Measurements from ENCODE around the gene ZNF732.
"Not testable (repeated sequence)": the region's sequence is repeated elsewhere in the genome, so short reads cannot be mapped to it uniquely, and the experiment has no call there.

ZNF732 gene

DNA sequence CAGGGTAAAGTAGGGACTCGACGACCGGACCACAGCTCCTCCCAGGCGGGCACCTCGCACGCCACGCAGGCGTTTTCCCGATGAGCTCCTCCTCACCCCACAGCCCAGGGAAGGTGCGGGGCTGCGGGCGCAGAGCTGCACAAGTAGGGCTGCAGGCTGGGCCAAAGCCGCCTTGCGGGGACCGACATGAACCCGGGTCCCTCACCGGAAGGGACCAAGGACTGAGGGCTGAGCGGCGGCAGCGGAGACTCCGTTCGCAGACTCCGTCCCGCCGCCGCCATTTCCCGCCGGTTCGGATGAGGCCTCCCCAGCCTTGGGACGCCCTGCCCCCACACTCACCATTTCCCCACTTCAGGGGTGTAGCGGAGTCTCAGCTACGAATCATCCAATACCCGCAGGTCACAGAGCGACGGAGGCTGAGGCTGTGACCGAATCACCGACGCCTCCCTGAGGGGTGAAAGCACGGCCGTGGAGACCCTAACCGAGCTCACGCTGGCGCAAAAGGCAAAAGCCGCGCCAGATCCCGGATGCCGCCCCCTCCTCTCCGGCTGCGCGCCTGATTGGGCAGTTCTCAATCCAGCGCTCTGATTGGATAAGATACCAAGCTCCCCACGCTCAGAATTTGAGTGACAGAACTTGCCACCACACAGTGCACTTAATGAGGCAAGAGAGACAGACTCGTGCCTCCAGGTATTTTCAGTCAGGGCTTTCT lies at the start of gene ZNF732:
Gene ZNF732, minus strand, starts transcription at position 506 of the 712 bp plus-strand sequence. Its CDS starts 164 bp downstream, at position 342.
- in situ Hi-C loops (cut with MboI; ENCODE audit: low sequenced_read_pairs): no loop called here

DNA sequence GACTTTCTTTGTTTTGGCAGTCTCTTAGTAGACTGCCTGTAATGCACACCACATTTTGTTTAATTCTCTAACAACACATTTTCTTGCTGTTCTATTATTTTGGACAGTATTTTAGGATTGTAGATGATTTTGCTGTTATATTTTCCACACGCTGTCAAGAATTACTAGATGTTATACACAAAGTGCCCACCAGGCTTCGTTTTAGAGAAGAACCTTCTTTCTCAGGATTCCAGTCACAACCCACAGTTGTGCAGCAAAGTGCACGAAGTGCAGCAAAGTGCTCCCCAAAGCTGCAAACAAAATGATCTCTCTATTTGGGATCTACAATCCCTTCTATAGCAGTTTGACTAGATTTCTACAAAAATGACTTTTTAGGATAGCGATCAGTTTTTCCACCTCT lies 34.7 kb upstream of the ZNF732 start:
- in situ Hi-C loops (cut with MboI; ENCODE audit: low sequenced_read_pairs): no loop called here

DNA sequence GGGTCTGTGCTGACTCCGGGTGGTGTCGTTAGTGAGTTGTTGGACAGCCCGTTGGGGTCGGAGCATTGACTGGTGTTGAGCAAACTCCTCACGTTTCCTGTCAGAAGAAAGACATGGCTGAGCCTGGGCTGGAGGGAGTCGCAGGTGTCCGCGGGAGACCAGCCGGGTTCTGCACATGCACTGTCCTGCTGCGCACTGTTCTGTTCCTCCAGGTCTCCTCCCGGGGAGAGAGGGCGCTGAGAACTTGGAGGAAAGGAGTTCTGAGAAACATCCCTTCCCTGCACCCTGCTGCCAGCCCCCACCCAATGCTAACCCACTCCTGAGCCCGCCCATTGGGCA lies 33.5 kb upstream of the ZNF732 start:
- in situ Hi-C loops (cut with MboI; ENCODE audit: low sequenced_read_pairs): no loop called here

DNA sequence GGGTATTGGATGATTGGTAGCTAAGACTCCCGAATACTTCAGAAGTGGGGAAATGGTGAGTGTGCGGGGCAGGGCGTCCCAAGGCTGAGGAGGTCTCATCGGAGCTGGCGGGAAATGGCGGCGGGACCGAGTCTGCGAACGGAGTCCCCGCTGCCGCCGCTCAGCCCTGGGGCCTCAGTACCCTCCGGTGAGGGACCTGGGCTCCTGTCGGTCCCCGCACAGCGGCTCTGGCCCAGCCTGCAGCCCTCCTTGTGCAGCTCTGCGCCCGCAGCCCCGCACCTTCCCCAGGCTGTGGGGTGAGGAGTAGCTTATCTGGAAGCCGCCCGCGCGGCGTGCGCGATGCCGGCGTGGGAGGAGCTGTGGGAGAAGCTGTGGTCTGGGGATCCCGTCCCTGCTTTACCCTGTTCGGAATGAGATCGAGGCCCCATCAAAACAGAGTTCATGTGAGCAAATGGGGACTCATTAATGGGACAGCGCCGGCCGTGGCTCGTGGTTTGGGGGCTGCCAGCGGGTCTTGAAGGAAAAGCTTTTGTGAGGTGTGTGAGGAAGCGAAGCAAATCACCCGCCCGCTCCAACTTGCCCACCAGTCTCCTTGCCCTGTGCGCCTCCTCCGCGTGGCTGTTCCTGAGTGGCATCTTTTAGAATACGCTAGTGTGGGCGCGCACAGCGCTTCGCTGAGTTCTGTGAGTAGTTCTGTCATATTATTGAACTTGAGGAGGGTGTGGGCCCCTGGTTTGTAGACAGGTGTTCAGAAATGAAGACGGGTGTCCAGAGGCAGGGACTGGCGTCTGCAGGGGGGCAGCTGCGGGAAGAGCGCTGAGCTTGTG lies 32.9 kb upstream of the ZNF732 start:
- in situ Hi-C loops (cut with MboI; ENCODE audit: low sequenced_read_pairs): no loop called here

DNA sequence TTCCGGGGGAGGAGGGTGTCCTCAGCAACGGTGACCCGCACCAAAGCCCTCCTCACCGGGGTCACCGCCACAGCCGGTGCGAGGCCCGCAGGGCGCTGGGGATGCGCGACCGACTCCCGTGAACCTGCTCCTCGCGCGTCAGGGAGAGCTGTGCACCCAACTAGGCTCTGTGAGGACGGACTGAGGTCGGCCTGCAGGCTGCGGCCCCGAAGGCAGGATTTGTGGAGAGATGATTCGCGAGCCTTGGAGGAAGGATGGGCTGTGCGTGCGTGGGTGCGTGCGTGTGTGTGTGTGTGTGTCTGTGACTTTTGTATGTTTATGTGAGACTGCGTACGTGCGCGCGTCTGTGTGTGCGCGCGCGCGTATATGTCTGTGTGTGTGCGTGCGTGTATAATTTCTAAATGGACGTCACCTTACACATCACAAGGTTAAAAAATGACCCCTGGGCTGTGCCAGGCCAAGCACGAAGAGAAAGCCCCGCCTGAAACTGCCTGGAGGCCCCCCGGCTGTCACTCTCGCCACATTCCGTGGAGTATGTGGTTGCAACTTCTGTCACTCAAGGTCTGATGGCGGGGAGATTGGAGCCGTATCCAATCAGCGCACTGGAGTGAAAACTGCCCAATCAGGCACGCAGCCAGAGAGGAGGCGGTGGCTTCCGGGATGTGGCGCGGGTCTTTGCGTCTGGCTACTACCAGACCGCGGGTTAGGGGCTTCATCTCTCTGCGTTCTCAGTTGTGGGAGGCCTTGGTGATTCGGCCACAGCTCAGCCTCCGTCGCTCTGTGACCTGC lies 32.1 kb upstream of the ZNF732 start, which contains the start of gene ZNF141:
Gene ZNF141, plus strand, starts transcription at position 672 of the 789 bp plus-strand sequence. CDS start 170 bp downstream, outside the sequence.
- in situ Hi-C loops (cut with MboI; ENCODE audit: low sequenced_read_pairs): no loop called here

DNA sequence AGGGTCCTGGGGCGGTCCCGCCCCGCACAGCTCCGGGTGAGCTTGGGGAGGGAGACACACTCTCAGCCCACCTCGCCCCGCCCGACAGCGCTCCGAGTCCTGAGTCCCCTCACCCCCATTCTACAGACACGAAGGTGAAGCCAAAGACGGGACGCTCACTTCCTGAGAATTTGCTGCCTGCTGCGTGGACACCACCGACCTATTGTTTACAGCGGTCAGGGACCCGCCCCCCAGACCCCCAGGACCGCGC lies 31.5 kb upstream of the ZNF732 start:
- in situ Hi-C loops (cut with MboI; ENCODE audit: low sequenced_read_pairs): no loop called here

DNA sequence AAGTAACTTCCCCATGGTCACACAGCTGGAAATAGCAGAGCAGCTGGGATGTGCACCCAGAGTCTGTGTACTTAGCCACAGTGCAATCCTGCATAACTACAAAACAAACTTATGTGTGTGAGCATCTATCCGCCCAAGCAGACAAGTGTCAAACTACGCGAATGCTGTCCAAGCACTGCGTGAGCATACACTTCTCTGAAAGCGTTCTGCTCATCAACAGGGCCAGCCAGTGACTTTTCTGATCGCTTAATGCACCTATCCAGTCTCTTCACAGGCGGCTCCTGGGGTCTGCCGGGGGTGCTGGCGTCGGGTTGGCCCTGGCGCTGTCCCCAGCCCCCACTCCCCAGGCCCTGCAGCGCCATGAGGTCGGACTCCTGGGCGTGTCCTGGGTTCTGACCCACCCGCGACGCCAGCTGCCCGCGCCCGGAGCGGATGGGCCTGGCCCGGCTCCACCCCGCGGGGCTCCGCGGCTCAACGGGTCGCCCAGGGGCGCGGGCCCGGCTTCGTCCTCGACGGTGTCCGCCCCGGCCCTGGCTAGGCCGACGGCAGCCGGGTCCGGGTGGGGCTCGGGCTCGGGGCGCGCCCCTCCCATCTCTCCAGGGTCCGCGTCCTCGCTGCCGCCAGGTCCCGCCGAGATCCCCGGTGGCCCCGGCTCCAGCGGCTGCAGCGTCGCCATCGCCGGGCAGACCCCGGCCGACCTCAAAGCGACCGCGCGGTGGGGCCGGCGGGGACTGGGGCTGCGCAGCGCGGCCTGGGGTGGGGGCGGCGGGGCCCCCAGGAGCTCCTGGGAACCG lies 31.0 kb upstream of the ZNF732 start:
- in situ Hi-C loops (cut with MboI; ENCODE audit: low sequenced_read_pairs): no loop called here

DNA sequence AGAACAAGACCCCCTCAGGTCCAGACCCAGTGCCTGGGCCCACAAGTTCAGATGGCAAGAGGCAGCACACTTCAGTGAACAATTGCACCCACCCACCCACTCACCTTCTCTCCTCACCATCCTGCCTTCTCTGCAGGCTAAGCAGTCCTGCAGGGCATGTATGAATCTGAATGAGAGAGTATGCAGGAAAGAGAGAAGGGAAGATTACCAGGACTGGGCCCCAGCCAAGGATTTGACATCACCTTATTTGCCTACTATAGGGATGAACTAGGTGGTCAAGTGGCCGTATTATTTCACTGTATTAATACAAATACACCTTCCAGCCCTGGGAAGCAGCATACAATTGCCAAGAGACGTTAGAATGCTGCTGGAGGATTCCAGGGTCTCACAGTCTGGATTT lies 30.2 kb upstream of the ZNF732 start:
- in situ Hi-C loops (cut with MboI; ENCODE audit: low sequenced_read_pairs): no loop called here

DNA sequence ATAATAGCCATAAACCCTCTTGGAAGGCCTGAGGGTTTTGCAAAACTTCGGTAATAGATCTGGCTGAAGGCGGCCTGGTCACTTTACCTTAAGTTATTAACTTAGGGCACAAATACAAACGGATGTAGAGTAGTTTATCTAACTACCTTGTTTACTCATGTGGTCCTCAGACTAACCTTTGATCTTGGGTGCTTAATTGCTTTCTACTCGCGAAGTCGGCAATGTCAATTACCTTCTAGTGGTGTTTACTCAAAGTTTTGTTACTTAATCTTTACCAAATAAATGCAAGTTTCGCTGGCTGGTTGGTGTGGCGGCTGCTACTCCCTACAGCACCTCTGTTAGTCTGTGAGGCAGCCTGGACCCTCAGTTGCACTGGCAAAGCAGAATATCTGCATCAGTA lies 23.5 kb upstream of the ZNF732 start:
- in situ Hi-C loops (cut with MboI; ENCODE audit: low sequenced_read_pairs): no loop called here

DNA sequence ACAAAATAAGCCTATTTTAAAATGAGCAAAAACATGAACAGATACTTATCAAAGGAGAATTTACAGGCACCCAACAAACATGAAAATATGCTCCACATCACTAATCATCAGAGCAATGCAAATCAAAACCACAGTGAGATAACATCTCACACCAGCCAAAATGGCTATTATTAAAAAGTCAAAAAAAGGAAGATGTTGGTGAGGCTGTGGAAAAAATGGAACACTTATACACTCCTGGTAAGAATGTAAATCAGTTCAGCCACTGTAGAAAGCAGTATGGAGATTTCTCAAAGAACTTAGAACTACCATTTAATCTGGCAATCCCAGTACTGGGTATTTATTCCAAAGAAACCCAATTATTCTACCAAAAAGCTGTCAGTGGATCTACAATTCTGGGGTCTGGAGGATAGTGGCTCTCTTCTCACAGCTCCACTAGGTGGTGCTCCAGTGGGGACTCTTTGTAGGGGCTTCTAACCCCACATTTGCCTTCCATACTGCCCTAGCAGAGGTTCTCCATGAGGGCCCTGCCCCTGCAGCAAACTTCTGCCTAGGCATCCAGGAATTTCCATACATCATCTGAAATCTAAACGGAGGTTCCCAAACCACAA lies 9.1 kb upstream of the ZNF732 start:
- in situ Hi-C loops (cut with MboI; ENCODE audit: low sequenced_read_pairs): no loop called here

DNA sequence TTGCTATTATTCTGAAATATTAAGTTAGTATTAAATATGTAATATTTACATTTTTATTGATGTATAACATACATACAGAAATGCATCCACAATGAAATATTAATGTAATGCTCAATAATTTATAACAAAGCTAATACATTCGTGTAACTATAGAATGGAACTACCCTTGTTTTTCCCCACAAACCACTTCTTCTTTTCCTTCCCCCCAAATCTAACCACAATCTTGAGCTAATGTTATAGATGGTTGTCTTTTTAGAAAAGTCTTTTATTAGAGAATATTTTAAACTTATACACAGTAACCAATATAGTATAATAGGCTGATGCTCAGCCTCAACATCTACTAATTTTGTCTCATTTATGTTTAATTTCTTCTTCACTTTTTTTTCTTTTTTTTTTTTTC lies 4.5 kb upstream of the ZNF732 start:
- in situ Hi-C loops (cut with MboI; ENCODE audit: low sequenced_read_pairs): no loop called here

DNA sequence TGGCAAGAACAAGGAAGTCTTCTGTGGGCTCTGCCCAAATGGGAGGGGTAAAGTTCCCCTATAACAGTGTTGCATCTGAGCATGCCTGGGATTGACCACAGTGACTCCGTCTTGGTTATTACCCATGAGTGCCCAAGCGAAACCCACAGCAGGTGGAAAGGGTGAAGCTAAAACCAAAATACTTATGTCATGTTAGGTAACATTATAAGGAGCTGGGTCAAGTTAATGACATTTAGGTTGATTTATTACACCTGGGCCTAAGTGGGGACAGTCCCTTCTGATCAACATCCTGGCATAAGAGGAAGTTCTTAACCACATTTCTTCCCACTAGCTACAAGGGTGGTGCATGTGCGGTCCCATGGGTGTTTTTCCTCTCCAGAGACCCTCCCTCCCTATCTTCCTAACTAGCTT lies 1.3 kb upstream of the ZNF732 start:
- in situ Hi-C loops (cut with MboI; ENCODE audit: low sequenced_read_pairs): no loop called here

DNA sequence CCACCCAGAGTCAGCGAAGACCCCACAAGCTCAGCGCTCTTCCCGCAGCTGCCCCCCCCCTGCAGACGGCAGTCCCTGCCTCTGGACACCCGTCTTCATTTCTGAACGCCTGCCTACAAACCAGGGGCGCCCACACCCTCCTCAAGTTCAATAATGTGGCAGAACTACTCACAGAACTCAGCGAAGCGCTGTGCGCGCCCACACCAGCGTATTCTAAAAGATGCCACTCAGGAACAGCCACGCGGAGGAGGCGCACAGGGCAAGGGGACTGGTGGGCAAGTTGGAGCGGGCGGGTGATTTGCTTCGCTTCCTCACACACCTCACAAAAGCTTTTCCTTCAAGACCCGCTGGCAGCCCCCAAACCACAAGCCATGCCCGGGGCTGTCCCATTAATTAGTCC lies 758 bp downstream of the ZNF732 start:
- in situ Hi-C loops (cut with MboI; ENCODE audit: low sequenced_read_pairs): not testable (repeated sequence)

DNA sequence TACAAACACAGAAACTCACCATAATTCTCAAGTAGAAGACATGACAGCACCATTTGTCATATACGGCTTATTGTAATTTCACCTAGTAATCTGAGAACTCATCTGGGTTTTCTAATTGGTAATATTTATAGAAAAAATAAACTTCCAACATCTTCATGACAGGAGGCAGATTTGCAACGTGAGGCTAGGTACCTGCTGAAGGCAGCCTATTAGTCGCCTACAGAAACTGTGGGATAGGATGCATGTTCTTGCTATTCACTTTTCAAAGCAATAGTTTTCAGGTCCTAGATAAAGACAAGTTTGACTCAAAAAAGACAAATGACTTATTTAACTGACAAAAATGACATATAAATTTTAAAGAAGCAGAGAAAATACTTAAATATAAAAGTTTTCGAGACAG lies 2.9 kb downstream of the ZNF732 start:
- in situ Hi-C loops (cut with MboI; ENCODE audit: low sequenced_read_pairs): no loop called here

DNA sequence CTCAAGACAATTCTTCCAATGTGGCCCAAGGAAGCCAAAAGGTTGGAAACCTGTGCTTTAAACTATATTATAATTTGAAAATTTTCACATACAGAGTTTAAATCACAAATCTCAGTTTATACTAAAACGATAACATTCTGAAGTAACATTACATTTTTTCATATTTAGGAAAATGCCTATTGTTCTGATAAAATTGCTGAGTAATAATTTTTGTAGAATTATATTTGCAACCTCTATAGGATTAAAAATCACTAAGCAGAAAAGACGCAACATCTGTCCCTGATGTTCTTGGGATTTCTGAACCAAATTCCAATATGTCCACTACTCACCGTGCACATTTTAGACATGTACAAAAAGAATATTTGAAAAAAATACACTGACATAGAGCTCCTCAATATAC lies 10.5 kb downstream of the ZNF732 start:
- in situ Hi-C loops (cut with MboI; ENCODE audit: low sequenced_read_pairs): no loop called here

DNA sequence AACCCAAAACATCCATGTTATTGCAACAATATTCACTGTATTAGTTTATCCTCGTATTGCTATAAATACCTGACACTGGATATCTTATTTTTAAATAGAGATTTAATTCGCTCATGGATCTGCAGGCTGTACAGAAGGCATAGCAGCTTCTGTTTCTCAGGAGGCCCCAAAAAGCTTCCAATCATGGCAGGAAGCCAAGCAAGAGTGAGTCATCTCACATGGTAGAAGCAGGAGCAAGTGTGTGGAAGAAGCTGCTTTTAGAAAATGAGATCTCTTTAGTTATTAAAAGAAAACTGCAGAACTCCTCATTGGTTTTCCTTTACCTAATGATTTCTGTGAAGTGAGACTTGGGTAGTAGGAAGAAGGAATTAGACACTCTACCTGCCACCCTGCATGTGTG lies 16.4 kb downstream of the ZNF732 start:
- in situ Hi-C loops (cut with MboI; ENCODE audit: low sequenced_read_pairs): no loop called here

DNA sequence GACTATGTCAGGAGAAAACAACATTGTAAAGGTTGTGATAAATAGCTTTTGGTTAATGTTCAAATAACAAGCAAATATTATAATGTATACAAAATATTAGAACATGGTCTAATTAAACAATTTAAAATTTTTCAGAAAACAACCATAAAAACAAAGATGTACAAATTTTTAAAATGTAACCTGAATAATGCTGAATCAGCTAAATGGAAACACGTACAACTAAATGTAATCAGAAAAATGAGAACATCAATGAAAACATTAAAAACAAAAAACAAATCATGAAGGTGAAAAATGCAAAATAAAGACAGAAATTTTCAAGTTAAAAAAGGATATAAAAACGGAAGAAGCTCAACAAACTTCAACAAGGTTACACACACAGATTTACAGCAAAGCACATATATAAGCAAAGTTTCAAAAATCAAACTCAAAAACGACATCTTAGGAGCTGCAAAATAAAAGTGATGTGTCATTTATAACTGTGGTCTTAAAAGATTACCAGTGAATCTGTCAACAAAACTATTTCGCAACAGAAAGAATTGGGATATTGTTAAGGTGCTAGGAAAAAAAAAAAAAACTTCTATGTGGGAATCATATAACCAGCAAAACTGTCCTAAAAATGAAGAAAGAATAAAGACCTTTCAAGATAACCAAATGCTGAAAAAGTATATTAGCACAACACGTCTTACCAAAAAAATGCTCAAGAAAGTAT lies 31.8 kb downstream of the ZNF732 start:
- in situ Hi-C loops (cut with MboI; ENCODE audit: low sequenced_read_pairs): no loop called here

DNA sequence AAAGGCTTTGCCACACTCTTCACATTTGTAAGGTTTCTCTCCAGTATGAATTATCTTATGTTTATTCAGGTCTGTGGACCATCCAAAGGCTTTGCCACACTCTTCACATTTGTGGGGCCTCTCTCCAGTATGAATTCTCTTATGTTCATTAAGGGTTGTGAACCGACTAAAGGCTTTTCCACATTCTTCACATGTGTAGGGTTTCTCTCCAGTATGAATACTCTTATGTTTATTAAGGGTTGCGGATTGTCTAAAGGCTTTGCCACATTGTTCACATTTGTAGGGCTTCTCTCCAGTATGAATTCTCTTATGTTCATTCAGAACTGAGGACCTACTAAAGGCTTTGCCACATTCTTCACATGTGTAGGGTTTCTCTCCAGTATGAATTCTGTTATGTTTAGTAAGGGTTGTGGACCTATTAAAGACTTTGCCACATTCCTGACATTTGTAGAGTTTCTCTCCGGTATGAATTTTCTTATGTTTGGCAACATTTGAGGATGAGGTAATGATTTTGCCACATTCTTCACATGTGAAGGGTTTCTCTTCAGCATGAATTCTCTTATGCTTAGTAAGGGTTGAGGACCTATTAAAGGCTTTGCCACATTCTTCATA lies 33.7 kb downstream of the ZNF732 start:
- in situ Hi-C loops (cut with MboI; ENCODE audit: low sequenced_read_pairs): no loop called here

DNA sequence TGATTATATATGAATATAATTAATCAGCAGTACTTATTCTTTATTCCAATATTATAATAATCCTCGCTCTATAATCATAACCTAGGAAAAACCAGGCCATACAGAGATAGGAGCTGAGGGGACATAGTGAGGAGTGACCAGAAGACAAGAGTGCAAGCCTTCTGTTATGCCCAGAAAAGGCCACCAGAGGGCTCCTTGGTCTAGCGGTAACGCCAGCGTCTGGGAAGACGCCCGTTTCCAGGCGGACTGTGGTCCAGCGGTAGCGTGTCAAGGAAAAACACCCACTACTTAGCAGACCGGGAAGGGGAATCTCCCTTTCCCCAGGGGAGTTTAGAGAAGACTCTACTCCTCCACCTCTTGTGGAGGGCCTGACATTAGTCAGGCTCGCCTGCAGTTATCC lies 46.0 kb downstream of the ZNF732 start:
- in situ Hi-C loops (cut with MboI; ENCODE audit: low sequenced_read_pairs): not testable (repeated sequence)

DNA sequence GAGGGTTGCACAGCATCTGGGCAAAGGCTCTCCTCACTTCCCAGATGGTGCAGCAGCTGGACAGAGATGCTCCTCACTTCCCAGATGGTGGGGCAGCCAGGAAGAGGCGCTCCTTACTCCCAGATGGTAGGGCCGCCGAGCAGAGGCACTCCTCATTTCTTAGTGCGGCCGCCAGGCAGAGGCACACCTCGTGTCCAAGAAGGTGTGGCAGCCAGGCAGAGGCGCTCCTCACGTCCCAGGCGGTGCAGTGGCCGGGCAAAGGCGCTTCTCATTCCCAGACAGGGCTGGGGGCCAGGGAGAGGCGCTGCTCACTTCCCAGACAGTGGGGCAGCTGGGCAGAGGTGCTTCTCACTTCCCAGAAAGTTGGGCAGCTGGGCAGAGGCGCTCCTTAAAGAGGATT lies 48.8 kb downstream of the ZNF732 start:
- in situ Hi-C loops (cut with MboI; ENCODE audit: low sequenced_read_pairs): no loop called here

All from hTERT RPE-1 (cell line).